Measurements from ENCODE around the gene LETM1. TPM values are rescaled to one million over a fixed set of nuclear protein-coding genes. Genes with fewer than 3 reads are reported as not detected.

Gene LETM1
- polyA plus RNA-seq, 1 donor (not counting 4 experiments of a cell fraction or from before 2014, with no cell fraction given) = 25.6 TPM

GRCh38 chr4:1868293-1868692 is 12.3 kb upstream of the LETM1 start:
- dilution Hi-C loops (cut with MboI; ENCODE audit: extremely low pct_ligation_motif_present, low sequenced_read_pairs) = no loop called here
- H3K27ac ChIP-seq (ENCODE audit: control insufficient read depth, insufficient read depth, low read length) = no peak overlapping the region
- H3K9ac ChIP-seq (ENCODE audit: control insufficient read depth, extremely low read depth, insufficient read depth, low read length) = no peak overlapping the region
- H3K9me3 ChIP-seq (ENCODE audit: control insufficient read depth, low read depth, low read length) = no peaks in the 10 kb centered on the region
- no peak for TF ChIP-seq EZH2 (IDR thresholded peaks at IDR 0.05; ENCODE audit: low read length)
- no peak for TF ChIP-seq CTCF (optimal IDR thresholded peaks at IDR 0.05 in 1 of 3, IDR thresholded peaks at IDR 0.05 in 1 of 3, conservative IDR thresholded peaks at IDR 0.05 in 1 of 3; ENCODE audit: extremely low read depth in 1 of 3, insufficient read depth in 2 of 3, low read length in 3 of 3)
- FAIRE-seq (no peak), DNase-seq (ENCODE audit: low read depth, low spot score) (no peak)
- no peaks in the 10 kb centered on the region for H3K36me3 ChIP-seq (ENCODE audit: control insufficient read depth in 2 of 2, extremely low read depth in 1 of 2, insufficient read depth in 2 of 2, low read length in 2 of 2)
- H3K27me3 ChIP-seq (ENCODE audit: control insufficient read depth, extremely low read depth, insufficient read depth, low read length) = peaks cover 8% of the 10 kb centered on the region
- no peak overlapping the region for H3K4me3 ChIP-seq (ENCODE audit: control insufficient read depth in 2 of 3, extremely low read depth in 1 of 3, insufficient read depth in 2 of 3, low read depth in 1 of 3, low read length in 3 of 3)
- H3K79me2 ChIP-seq (ENCODE audit: control insufficient read depth, insufficient read depth, low read length) = peaks cover 15% of the 10 kb centered on the region
- H3K4me1 ChIP-seq (ENCODE audit: control insufficient read depth, extremely low read depth, insufficient read depth, low read length) = peaks cover 19% of the 10 kb centered on the region
- H3K9me1 ChIP-seq (ENCODE audit: control insufficient read depth, extremely low read depth, insufficient read depth, low read length) = no peaks in the 10 kb centered on the region
- no peaks in the 10 kb centered on the region for H4K20me1 ChIP-seq (ENCODE audit: control insufficient read depth, extremely low read depth, insufficient read depth, low read length)
- no peak overlapping the region for H3K4me2 ChIP-seq (ENCODE audit: control insufficient read depth, extremely low read depth, insufficient read depth, low read depth, low read length)
- no peak overlapping the region for H2AFZ ChIP-seq (ENCODE audit: control insufficient read depth, low read length)

- no peaks in the 10 kb centered on the region for H3K9me1 ChIP-seq (ENCODE audit: control insufficient read depth, extremely low read depth, insufficient read depth, low read length)
- no peak overlapping the region for H3K4me3 ChIP-seq (ENCODE audit: control insufficient read depth in 2 of 3, extremely low read depth in 1 of 3, insufficient read depth in 2 of 3, low read depth in 1 of 3, low read length in 3 of 3)
- H3K4me1 ChIP-seq (ENCODE audit: control insufficient read depth, extremely low read depth, insufficient read depth, low read length) = peaks cover 8% of the 10 kb centered on the region
- no peaks in the 10 kb centered on the region for H3K9me3 ChIP-seq (ENCODE audit: control insufficient read depth, low read depth, low read length)
- no peaks in the 10 kb centered on the region for H3K79me2 ChIP-seq (ENCODE audit: control insufficient read depth, insufficient read depth, low read length)
- TF ChIP-seq EZH2 (IDR thresholded peaks at IDR 0.05; ENCODE audit: low read length) (no peak), CTCF (optimal IDR thresholded peaks at IDR 0.05 in 1 of 3, IDR thresholded peaks at IDR 0.05 in 1 of 3, conservative IDR thresholded peaks at IDR 0.05 in 1 of 3; ENCODE audit: extremely low read depth in 1 of 3, insufficient read depth in 2 of 3, low read length in 3 of 3) (no peak)
- DNase-seq (ENCODE audit: low read depth, low spot score) = no peak
- FAIRE-seq = no peak
- dilution Hi-C loops (cut with MboI; ENCODE audit: extremely low pct_ligation_motif_present, low sequenced_read_pairs) = no loop called here
- H3K27me3 ChIP-seq (ENCODE audit: control insufficient read depth, extremely low read depth, insufficient read depth, low read length) = peaks cover 14% of the 10 kb centered on the region
- no peaks in the 10 kb centered on the region for H3K36me3 ChIP-seq (ENCODE audit: control insufficient read depth in 2 of 2, extremely low read depth in 1 of 2, insufficient read depth in 2 of 2, low read length in 2 of 2)
- no peak overlapping the region for H2AFZ ChIP-seq (ENCODE audit: control insufficient read depth, low read length)
- H3K27ac ChIP-seq (ENCODE audit: control insufficient read depth, insufficient read depth, low read length) = no peak overlapping the region
- H3K4me2 ChIP-seq (ENCODE audit: control insufficient read depth, extremely low read depth, insufficient read depth, low read depth, low read length) = no peak overlapping the region
- H4K20me1 ChIP-seq (ENCODE audit: control insufficient read depth, extremely low read depth, insufficient read depth, low read length) = no peaks in the 10 kb centered on the region
- H3K9ac ChIP-seq (ENCODE audit: control insufficient read depth, extremely low read depth, insufficient read depth, low read length) = no peak overlapping the region
Measured at GRCh38 chr4:1866189-1866661, 10.3 kb upstream of the LETM1 start.

Measured in keratinocyte (primary cell).